Loucy (cell line): ENCODE measurements around the gene MPG.

Experiments used
- H2AFZ ChIP-seq: fragments of 200-600 bp; sonication (generic); 2 replicates; pipeline ENCODE4 v1.6.0; 2016; ENCODE audit warnings: antibody characterized with exemption, mild to moderate bottlenecking, low read length, moderate library complexity
- H3F3A ChIP-seq: fragments of 200-600 bp; 2 replicates; pipeline ENCODE4 v1.6.0; 2016; ENCODE audit warnings: antibody characterized with exemption, low read depth, mild to moderate bottlenecking
- H3K27me3 ChIP-seq: fragments of 200-600 bp; sonication (generic); 2 replicates; pipeline ENCODE4 v1.6.1; 2014; ENCODE audit warnings: low read length, mild to moderate bottlenecking; ENCODE audit not compliant: insufficient read depth, poor library complexity, severe bottlenecking
- H3K36me3 ChIP-seq: fragments of 200-600 bp; sonication (generic); 2 replicates; pipeline ENCODE4 v1.6.1; 2016; ENCODE audit warnings: low read length; ENCODE audit not compliant: insufficient read depth
- H3K4me1 ChIP-seq: fragments of 200-600 bp; sonication (generic); 2 replicates; pipeline ENCODE4 v1.5.1; 2014; ENCODE audit warnings: low read length, mild to moderate bottlenecking; ENCODE audit not compliant: insufficient read depth, poor library complexity, severe bottlenecking
- H3K4me2 ChIP-seq: fragments of 200-600 bp; sonication (generic); 2 replicates; pipeline ENCODE4 v1.6.0; 2014; ENCODE audit warnings: antibody characterized with exemption, low read length, low read depth, mild to moderate bottlenecking; ENCODE audit not compliant: poor library complexity, severe bottlenecking
- H3K4me3 ChIP-seq: fragments of 200-600 bp; sonication (generic); 2 replicates; pipeline ENCODE4 v1.5.1; 2014; ENCODE audit warnings: low read length, mild to moderate bottlenecking, mixed read lengths; ENCODE audit not compliant: poor library complexity, severe bottlenecking
- H3K79me2 ChIP-seq: fragments of 200-600 bp; sonication (generic); 2 replicates; pipeline ENCODE4 v1.6.1; 2014; ENCODE audit warnings: low read length; ENCODE audit not compliant: insufficient read depth
- H3K9ac ChIP-seq: fragments of 200-600 bp; sonication (generic); 2 replicates; pipeline ENCODE4 v1.6.0; 2014; ENCODE audit warnings: mild to moderate bottlenecking, low read depth, low read length, moderate library complexity; ENCODE audit not compliant: poor library complexity, severe bottlenecking
- H3K9me2 ChIP-seq: fragments of 200-600 bp; sonication (generic); replicated peaks from 2 replicates; pipeline ENCODE4 v1.6.1; 2016; ENCODE audit warnings: low read depth, low read length, mixed read lengths
- H3K9me3 ChIP-seq: fragments of 200-600 bp; sonication (generic); 2 replicates; pipeline ENCODE4 v1.6.1; 2014; ENCODE audit warnings: mild to moderate bottlenecking, antibody characterized with exemption, low read length, low read depth; ENCODE audit not compliant: insufficient read depth
- H4K20me1 ChIP-seq: fragments of 200-600 bp; sonication (generic); 2 replicates; pipeline ENCODE4 v1.6.0; 2014; ENCODE audit warnings: antibody characterized with exemption, low read length, mild to moderate bottlenecking; ENCODE audit not compliant: insufficient read depth, poor library complexity, severe bottlenecking
- CTCF ChIP-seq: fragments of 200-600 bp; sonication (generic); conservative IDR thresholded peaks from 2 replicates; pipeline ENCODE4 v1.5.1; 2014; ENCODE audit warnings: mild to moderate bottlenecking, antibody characterized with exemption, low read length
- EZH2phosphoT487 ChIP-seq: fragments of 200-600 bp; IDR thresholded peaks from 2 replicates; pipeline ENCODE4 v1.6.1; 2018; ENCODE audit warnings: antibody characterized with exemption, mild to moderate bottlenecking, moderate library complexity, borderline replicate concordance

Gene MPG

GRCh38 chr16:56231-56927, 21.6 kb upstream of the MPG start:
- no peak overlapping the region for H3K9ac ChIP-seq
- H3K9me2 ChIP-seq: no peaks in the 10 kb centered on the region
- peaks cover 17% of the 10 kb centered on the region; the same call in 1 of the 2 replicates for H3K79me2 ChIP-seq
- TF ChIP-seq EZH2phosphoT487 (no peak), CTCF (no peak)
- H3K4me3 ChIP-seq: no peak overlapping the region
- no peak overlapping the region for H2AFZ ChIP-seq
- peaks cover 30% of the 10 kb centered on the region for H3K4me1 ChIP-seq
- no peaks in the 10 kb centered on the region for H4K20me1 ChIP-seq
- H3K27me3 ChIP-seq: no peaks in the 10 kb centered on the region
- H3F3A ChIP-seq: no peaks in the 10 kb centered on the region
- no peak overlapping the region for H3K4me2 ChIP-seq
- no peaks in the 10 kb centered on the region for H3K36me3 ChIP-seq
- H3K9me3 ChIP-seq: no peaks in the 10 kb centered on the region

DNA sequence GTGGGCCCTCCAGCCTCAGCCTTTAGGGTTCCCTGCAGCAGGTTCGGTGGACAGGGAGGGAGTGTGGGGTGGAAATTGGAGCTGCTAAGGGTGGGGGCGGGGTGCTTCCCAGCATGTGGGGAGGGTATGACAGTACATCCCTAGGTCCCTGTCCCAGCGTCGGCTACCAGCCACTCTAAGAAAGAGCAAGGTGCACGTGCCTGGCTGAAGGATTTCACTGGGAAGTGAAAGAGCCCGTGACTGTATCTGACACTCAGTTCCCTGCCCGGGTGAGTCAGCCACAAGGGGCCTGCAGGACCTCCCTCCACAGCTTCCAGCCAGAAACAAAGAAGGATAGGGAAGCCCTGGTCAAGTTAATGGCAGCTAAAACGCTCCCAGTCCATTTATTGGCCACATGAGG, 20.3 kb upstream of the MPG start:
- H3K79me2 ChIP-seq: peaks cover 7% of the 10 kb centered on the region; the same call in 1 of the 2 replicates
- H3K36me3 ChIP-seq: no peaks in the 10 kb centered on the region
- H3K4me1 ChIP-seq: peaks cover 29% of the 10 kb centered on the region
- no peaks in the 10 kb centered on the region for H3K27me3 ChIP-seq
- no peak for TF ChIP-seq CTCF
- no peak for TF ChIP-seq EZH2phosphoT487
- H3K4me3 ChIP-seq: no peak overlapping the region
- H3K9ac ChIP-seq: peak overlapping the region; percentile 48
- H3F3A ChIP-seq: no peaks in the 10 kb centered on the region
- no peaks in the 10 kb centered on the region for H3K9me3 ChIP-seq
- no peaks in the 10 kb centered on the region for H3K9me2 ChIP-seq
- H3K4me2 ChIP-seq: peak overlapping the region; percentile 48
- H2AFZ ChIP-seq: no peak overlapping the region
- no peaks in the 10 kb centered on the region for H4K20me1 ChIP-seq

GRCh38 chr16:58491-59439, 19.3 kb upstream of the MPG start:
- Histone ChIP-seq H4K20me1 (no peaks in the 10 kb centered on the region), H3F3A (no peaks in the 10 kb centered on the region), H3K9ac (peak overlapping the region; percentile 48)

More at GRCh38 chr16:58491-59439, 19.3 kb upstream of the MPG start:
- no peak overlapping the region for H3K4me3 ChIP-seq
- H3K4me2 ChIP-seq: peak overlapping the region; percentile 48
- TF ChIP-seq EZH2phosphoT487: no peak
- no peak for TF ChIP-seq CTCF
- H2AFZ ChIP-seq: no peak overlapping the region
- no peaks in the 10 kb centered on the region for H3K36me3 ChIP-seq
- H3K9me3 ChIP-seq: no peaks in the 10 kb centered on the region
- H3K4me1 ChIP-seq: peaks cover 29% of the 10 kb centered on the region
- H3K79me2 ChIP-seq: peaks cover 7% of the 10 kb centered on the region; the same call in 1 of the 2 replicates
- no peaks in the 10 kb centered on the region for H3K9me2 ChIP-seq
- no peaks in the 10 kb centered on the region for H3K27me3 ChIP-seq
